Endothelial cell (in vitro differentiated cells): ENCODE results near the gene MPZL1. TPM values are rescaled to one million over a fixed set of nuclear protein-coding genes. Genes with fewer than 3 reads are reported as not detected.

ENCODE experiments used
- DNase-seq: peaks from one replicate; pipeline ENCODE4 v3.0.0; 2021; ENCODE audit warnings: low spot score
- H3K27ac Mint-ChIP-seq: one replicate; pipeline ENCODE4 v1.8.0; 2021; ENCODE audit warnings: mixed read lengths, inconsistent platforms; ENCODE audit not compliant: unreplicated experiment
- H3K27me3 Mint-ChIP-seq: one replicate; pipeline ENCODE4 v1.8.0; 2021; ENCODE audit warnings: mild to moderate bottlenecking, moderate library complexity, mixed read lengths, inconsistent platforms; ENCODE audit not compliant: unreplicated experiment
- H3K36me3 Mint-ChIP-seq: one replicate; pipeline ENCODE4 v1.8.0; 2021; ENCODE audit warnings: mild to moderate bottlenecking, low read depth, mixed read lengths, inconsistent platforms; ENCODE audit not compliant: unreplicated experiment
- H3K4me1 Mint-ChIP-seq: one replicate; pipeline ENCODE4 v1.8.0; 2021; ENCODE audit warnings: mild to moderate bottlenecking, mixed read lengths, inconsistent platforms; ENCODE audit not compliant: unreplicated experiment
- H3K4me3 Mint-ChIP-seq: one replicate; pipeline ENCODE4 v1.8.0; 2021; ENCODE audit warnings: mild to moderate bottlenecking, mixed read lengths, inconsistent platforms; ENCODE audit not compliant: unreplicated experiment
- H3K9me3 Mint-ChIP-seq: one replicate; pipeline ENCODE4 v1.8.0; 2021; ENCODE audit warnings: mixed read lengths, inconsistent platforms; ENCODE audit not compliant: unreplicated experiment
- CTCF ChIP-seq: fragments of 200-600 bp; sonication (generic); IDR thresholded peaks from one replicate; pipeline ENCODE4 v1.5.0; 2021; ENCODE audit warnings: antibody characterized with exemption; ENCODE audit not compliant: unreplicated experiment
- long read RNA-seq: library from polyadenylated mRNA; unstranded; transcript quantifications from one replicate; pipeline ENCODE4 v2.0.0, GENCODE V29; 2020; ENCODE audit not compliant: unreplicated experiment
- total RNA-seq: library from RNA; stranded (reverse); fragmentation: NEBNext Ultra II Directional; extraction: Animal tissue kit (Norgen Biotek cat#: 25700); gene quantifications from one replicate; pipeline ENCODE4 v1.2.1, GENCODE V29; 2021; ENCODE audit not compliant: unreplicated experiment

Gene MPZL1
- 441 TPM for total RNA-seq
- long read RNA-seq, full-length matches to known transcripts, result 103 of 139 reads
- long read RNA-seq, partial matches to known transcripts, result 2 of 139 reads
- long read RNA-seq, other reads (novel, unspliced or antisense), result 34 of 139 reads

- peak; percentile 97 for DNase-seq
- peaks cover 8% of the 10 kb centered on the region for H3K27me3 Mint-ChIP-seq
- TF ChIP-seq CTCF, result no peak
- H3K4me1 Mint-ChIP-seq, result peaks cover 68% of the 10 kb centered on the region
- H3K9me3 Mint-ChIP-seq, result no peaks in the 10 kb centered on the region
- peak within 1 kb of the TSS; percentile 96 for H3K4me3 Mint-ChIP-seq
- H3K36me3 Mint-ChIP-seq, result peaks cover 18% of the 10 kb centered on the region
- peak within 1 kb of the TSS; percentile 98 for H3K27ac Mint-ChIP-seq
These were observed at the start of gene MPZL1 for GRCh38 chr1:167721617-167722151. Gene MPZL1 (plus strand): TSS chr1:167721982. CDS start chr1:167722152, 170 bp downstream.

- no peak for TF ChIP-seq CTCF
- H3K27me3 Mint-ChIP-seq, result no peaks in the 10 kb centered on the region
- peak overlapping the region; percentile 30 for H3K4me3 Mint-ChIP-seq
- no peak for DNase-seq
- H3K9me3 Mint-ChIP-seq, result no peaks in the 10 kb centered on the region
- peaks cover 16% of the 10 kb centered on the region for H3K4me1 Mint-ChIP-seq
- H3K36me3 Mint-ChIP-seq, result peaks cover 40% of the 10 kb centered on the region
- no peak overlapping the region for H3K27ac Mint-ChIP-seq
These were observed 49.0 kb upstream of the MPZL1 start for GRCh38 chr1:167672831-167673230.

- Mint-ChIP-seq H3K27ac (no peak overlapping the region), H3K36me3 (peaks cover 40% of the 10 kb centered on the region), H3K9me3 (no peaks in the 10 kb centered on the region), H3K27me3 (no peaks in the 10 kb centered on the region), H3K4me3 (peak overlapping the region; percentile 28), H3K4me1 (peaks cover 16% of the 10 kb centered on the region)
- no peak for TF ChIP-seq CTCF
- DNase-seq, result no peak
These were observed 48.5 kb upstream of the MPZL1 start for GRCh38 chr1:167673265-167673664.

GRCh38 chr1:167674156-167674555, 47.6 kb upstream of the MPZL1 start:
- H3K9me3 Mint-ChIP-seq, result no peaks in the 10 kb centered on the region
- no peak for DNase-seq
- H3K4me1 Mint-ChIP-seq, result peaks cover 16% of the 10 kb centered on the region
- no peak overlapping the region for H3K4me3 Mint-ChIP-seq
- no peaks in the 10 kb centered on the region for H3K27me3 Mint-ChIP-seq
- peaks cover 40% of the 10 kb centered on the region for H3K36me3 Mint-ChIP-seq
- H3K27ac Mint-ChIP-seq, result no peak overlapping the region
- TF ChIP-seq CTCF, result no peak

- H3K27me3 Mint-ChIP-seq, result no peaks in the 10 kb centered on the region
- DNase-seq, result no peak
- H3K4me1 Mint-ChIP-seq, result peaks cover 9% of the 10 kb centered on the region
- TF ChIP-seq CTCF, result no peak
- H3K4me3 Mint-ChIP-seq, result no peak overlapping the region
- peaks cover 37% of the 10 kb centered on the region for H3K36me3 Mint-ChIP-seq
- no peak overlapping the region for H3K27ac Mint-ChIP-seq
- no peaks in the 10 kb centered on the region for H3K9me3 Mint-ChIP-seq
These were observed 46.3 kb upstream of the MPZL1 start for GRCh38 chr1:167675440-167675839.
